Pulmonary artery endothelial cell (primary cell): Measurements from ENCODE around the gene RPL10A. TPM values are rescaled to one million over a fixed set of nuclear protein-coding genes. Genes with fewer than 3 reads are reported as not detected.
"Not testable (repeated sequence)": the region's sequence is repeated elsewhere in the genome, so short reads cannot be mapped to it uniquely, and the experiment has no call there.

Experiments used
- DNase-seq: peaks from one replicate; pipeline ENCODE4 v3.0.0-alpha.2; 2011; ENCODE audit warnings: low read depth, low spot score
- total RNA-seq: library from RNA; depleted of rRNA; stranded (reverse); fragments of >200 nt; gene quantifications from 2 replicates; pipeline ENCODE4 v1.2.3, GENCODE V29; 2014

The RPL10A gene
- total RNA-seq, 1 donor from 2014 or later, result 2,048 TPM

DNA sequence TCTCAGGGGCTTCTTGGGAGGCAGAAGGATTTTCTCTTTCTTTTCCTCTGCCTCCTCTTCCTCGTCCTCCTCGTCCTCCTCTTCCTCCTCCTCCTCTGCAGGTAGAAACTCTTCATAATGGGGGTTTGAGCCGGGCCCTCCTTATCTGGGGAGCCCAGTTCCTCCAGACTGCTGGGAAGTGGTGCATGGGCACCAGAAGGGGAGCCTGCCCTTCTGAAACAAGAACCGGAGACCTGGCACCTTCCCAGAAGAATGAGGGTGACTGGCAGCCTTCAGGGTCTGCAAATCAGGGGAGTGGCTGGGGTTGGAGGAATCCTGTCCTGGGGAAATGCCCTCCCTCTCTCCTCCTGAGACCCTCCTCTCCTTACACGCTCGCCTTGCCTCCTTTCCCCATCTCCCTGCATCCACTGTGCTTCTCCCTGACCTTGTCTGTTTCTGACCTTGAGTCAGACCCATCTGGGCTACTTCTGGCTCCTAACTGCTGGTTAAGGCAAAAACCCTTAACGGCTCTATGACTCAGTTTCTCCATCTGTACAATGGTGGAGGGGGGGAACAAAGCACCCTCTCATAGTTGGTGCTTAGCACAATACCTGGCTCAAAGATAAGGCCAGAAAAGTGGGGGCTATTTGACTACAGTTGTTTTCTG, 42.8 kb downstream of the RPL10A start:
- DNase-seq, result no peak

DNA sequence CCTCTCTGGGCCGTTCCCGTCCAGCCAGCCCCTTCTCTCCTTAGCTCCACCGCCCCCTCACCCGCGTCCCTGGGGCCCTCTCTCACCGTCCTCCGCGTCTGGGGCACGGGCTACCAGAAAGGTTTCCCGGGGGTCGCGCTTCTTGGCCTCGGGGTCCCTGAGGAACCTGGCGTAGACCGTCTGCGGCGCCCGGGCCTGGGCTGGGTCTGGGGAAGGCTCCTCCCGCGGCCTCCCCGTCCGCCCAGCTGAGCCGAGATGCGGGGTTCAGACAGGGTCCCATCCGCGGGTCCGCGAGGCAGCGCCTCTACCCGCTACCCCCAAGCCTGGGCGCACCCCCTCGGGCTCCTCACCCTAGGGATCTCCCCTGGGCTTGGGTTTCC, 43.4 kb downstream of the RPL10A start:
- no peak for DNase-seq

DNA sequence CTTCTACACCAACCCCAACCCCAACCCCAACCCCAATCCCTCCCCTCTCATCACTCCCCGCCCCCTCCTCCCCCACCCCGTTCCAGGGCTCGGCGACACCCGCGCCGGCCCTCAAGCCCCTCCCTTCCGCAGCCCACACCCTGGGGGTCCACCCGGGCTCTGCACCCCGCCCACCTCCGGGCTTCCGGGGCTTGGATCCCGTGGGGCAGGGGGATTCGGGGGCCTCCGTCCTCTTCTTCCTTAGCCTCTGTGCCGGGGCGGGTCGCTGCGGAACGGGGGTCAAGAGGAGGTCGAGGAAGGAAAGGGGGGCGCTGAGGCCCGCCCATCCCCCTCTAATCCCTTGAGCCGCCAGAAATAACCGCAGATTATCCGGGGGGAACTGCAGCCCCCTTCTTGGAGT, 43.8 kb downstream of the RPL10A start:
- no peak for DNase-seq

DNA sequence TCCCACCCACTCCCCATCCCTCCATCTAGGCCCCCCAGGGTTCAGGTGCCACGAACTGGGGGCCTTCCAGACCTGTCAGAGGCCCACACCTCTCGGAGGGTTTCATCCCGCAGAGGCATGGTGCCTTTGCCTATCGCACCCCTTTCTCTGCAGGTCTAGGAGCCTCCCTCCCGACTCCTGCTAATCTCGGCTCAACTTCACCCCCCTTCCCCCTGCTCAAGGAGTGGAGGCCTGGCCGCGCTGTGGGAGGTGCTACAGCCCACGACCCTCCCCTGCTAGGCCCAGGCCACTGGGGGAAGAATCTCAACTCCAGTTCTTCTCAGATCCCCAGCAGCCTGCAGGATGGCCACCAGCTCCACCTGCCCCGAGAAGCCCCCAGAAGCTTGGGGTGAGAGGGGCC, 44.5 kb downstream of the RPL10A start, which contains the start of gene TULP1:
TULP1 (minus strand) TSS at position 157 of the 400 bp plus-strand sequence; CDS start at position 119, 38 bp downstream.
- DNase-seq, result no peak

DNA sequence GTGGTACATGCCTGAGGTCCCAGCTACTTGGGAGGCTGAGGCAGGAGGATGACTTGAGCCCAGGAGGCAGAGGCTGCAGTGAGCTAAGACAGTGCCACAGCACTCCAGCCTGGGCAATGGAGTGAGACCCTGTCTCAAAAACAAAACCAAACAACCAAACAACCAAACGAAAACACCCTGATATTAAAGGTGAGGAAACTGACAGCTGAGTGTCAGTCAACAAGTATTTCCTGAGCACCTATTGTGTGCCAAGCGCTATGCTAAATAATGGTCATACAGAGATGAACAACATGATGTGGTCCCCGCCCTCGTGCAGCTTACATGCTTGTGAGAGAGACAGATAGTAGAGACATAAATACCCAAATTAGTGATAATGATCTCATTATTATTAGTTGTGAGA, 46.4 kb downstream of the RPL10A start:
- no peak for DNase-seq

DNA sequence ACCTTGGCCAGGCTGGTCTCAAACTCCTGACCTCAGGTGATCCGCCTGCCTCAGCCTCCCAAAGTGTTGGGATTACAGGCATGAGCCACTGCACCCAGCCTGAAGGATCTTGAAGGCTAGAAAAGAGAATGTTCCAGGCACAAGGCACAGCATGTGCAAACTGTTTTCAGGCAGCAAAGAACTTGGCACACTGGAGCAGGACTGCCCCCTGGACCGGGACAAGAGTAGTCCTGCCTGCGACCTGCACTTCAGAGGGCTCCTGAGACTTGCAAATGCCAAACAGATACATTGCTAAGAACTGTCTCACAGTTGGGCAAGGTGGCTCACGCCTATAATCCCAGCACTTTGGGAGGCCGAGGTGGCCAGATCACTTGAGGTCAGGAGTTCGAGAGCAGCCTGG, 47.7 kb downstream of the RPL10A start:
- DNase-seq, result not testable (repeated sequence)

DNA sequence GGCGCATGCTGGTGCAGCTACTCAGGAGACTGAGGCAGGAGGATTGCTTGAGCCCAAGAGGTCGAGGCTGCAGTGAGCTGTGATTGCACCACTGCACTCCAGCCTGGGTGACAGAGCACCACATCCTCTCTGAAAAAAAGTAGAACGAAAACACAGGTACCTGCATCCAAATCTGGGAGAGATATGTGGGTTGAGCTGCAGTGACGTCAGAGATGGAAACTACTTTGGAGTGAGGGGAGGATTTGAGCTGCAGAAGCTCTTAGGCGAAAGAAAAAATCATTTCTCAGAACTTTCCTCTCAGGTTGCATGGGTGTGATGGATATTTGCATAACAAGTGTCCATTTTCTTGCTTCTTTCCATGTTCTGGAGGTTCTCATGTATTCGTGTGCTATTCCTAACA, 48.5 kb downstream of the RPL10A start:
- no peak for DNase-seq

DNA sequence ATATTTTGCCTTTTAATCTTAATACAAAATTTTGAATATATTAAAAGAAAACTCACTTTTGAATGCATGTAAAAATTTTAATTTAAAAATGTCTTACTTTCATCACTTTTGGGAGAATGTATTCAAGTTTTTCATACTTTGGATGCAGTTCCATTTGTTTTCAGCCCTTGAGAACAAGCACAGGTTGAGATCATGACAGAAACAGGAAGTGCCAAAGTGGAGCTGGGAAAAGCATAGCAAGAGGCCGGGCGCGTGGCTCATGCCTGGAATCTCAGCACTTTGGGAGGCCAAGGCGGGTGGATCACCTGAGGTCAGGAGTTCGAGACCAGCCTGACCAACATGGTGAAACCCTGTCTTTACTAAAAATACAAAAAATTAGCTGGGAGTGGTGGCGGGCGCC, 49.8 kb downstream of the RPL10A start:
- not testable (repeated sequence) for DNase-seq

DNA sequence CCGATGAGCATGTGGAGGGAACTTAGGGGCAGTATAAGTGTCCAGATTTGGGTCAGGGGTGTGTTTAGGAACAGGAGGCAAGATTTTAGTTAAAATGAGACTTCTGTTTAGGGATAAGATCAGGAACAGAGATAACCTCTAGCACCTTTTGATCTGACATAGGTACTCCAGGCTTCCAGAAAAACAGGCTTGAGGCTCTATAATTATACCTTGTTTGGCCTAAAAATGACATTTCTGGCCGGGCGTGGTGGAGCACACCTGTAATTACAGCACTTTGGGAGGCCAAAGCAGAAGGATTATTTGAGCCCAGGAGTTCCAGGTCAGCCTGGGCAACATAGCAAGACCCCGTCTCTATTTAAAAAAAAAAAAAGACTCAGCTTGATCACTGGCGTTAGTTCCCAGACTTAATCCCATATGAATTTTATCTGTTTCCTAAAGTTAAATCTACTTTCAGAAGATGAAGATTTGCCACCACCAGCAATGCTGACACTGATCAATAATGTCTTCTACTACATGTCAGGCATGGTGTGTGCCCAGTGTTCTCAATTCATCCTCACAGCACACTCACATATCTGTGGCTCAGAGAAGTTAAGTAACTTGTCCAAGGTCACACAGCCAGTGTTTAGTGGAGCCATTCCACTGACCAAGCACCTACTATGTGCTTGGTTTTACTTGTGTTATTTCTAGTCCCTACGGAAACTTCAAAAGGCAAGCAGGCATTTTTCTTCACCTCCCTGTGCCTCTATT, 50.5 kb downstream of the RPL10A start:
- DNase-seq, result no peak

DNA sequence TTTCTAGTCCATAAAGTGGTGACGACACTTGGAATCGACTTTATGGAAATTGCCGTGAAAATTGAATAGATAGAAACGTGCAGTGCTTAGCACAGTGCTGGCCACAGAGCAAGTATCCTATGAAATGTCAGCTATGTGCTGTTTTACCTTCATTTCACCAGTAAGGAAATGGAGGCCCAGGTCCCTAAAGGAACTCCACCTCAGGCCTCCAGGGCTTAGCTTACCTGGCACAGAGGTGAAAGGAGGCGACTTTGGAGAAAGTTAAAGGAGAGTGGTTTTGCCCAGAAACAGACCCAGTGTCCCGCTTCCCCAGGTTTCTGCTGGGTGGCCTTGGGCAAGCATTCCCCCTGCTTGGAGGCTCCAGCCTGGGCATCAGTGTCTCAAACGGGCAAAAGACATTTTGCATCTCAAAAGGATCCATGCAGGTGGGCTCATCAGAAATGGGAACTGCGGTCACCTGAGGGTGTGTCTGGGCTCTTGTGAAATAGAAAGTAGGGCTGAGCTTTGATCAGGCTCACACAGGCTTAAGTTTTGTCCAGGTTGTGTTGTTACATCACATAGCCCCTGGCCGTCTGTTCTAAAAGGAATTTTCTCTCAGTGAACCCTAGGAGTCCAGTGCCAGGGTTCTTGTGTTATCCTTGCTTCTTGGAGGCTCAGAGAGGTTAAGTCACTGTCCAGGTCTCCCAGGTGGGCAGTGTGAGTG, 51.3 kb downstream of the RPL10A start:
- DNase-seq, result no peak

Other genes with a start within 250 kb of the RPL10A start
- 20.5 and 21.6 TPM in 2 replicates for gene ZNF76, start 208.7 kb upstream of the RPL10A start, total RNA-seq
- gene DEF6, start 170.6 kb upstream of the RPL10A start, total RNA-seq, result 0.25 and 0.26 TPM in 2 replicates
- 4.9 and 7.4 TPM in 2 replicates for gene PPARD, start 125.8 kb upstream of the RPL10A start, total RNA-seq
- 8.9 and 13.9 TPM in 2 replicates for gene FANCE, start 16.1 kb upstream of the RPL10A start, total RNA-seq
- gene TEAD3, start 28.7 kb downstream of the RPL10A start, total RNA-seq, result 0.21 and 0.33 TPM in 2 replicates
- gene TULP1, start 44.5 kb downstream of the RPL10A start, total RNA-seq, result not detected in 2 replicates
- 67.2 and 89.1 TPM in 2 replicates for gene FKBP5, start 220.5 kb downstream of the RPL10A start, total RNA-seq